Vagina (tissue), 2 donors: ENCODE data around the gene LIMD2.

Experiments
- POLR2AphosphoS5 ChIP-seq, 2 donors: sonication (generic); formaldehyde crosslinking; IDR thresholded peaks; one replicate each; pipeline ENCODE4 v1.9.0; 2017; ENCODE audit warnings: antibody characterized with exemption in 2 of 2, mild to moderate bottlenecking in 2 of 2, low read depth in 1 of 2; ENCODE audit not compliant: insufficient read depth in 1 of 2
- TF ChIP-seq, protein P1 (sequence below), 3 experiments: fragments of 450-650 bp in 2 of 3; fragments of 200-600 bp in 1 of 3; sonication (generic) in 1 of 3; IDR thresholded peaks; one replicate each; pipeline ENCODE4 v1.5.1; 2017 to 2019; ENCODE audit warnings: antibody characterized with exemption in 3 of 3, mild to moderate bottlenecking in 2 of 3, moderate library complexity in 2 of 3

DNA sequence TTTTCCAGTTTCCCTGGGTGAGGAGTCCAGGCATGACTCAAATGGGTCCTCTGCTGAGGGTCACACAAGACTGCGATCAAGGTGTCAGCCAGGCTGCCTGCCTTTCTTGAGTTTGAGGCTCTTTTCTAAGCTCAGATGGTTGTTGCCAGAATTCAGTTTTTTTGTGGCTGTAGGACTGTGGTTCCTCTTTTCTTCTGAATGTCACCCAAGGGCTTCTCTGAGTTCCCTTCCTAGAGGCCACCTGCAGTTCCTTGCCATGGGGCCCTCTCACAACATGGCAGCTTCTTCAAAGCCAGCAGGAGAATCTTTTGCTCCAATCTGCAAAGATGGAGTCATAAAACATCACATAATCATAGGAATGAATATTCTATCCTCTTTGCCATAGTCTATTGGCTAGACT is 17.5 kb downstream of the LIMD2 start:
- TF ChIP-seq, protein P1, sequence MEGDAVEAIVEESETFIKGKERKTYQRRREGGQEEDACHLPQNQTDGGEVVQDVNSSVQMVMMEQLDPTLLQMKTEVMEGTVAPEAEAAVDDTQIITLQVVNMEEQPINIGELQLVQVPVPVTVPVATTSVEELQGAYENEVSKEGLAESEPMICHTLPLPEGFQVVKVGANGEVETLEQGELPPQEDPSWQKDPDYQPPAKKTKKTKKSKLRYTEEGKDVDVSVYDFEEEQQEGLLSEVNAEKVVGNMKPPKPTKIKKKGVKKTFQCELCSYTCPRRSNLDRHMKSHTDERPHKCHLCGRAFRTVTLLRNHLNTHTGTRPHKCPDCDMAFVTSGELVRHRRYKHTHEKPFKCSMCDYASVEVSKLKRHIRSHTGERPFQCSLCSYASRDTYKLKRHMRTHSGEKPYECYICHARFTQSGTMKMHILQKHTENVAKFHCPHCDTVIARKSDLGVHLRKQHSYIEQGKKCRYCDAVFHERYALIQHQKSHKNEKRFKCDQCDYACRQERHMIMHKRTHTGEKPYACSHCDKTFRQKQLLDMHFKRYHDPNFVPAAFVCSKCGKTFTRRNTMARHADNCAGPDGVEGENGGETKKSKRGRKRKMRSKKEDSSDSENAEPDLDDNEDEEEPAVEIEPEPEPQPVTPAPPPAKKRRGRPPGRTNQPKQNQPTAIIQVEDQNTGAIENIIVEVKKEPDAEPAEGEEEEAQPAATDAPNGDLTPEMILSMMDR (IDR thresholded peaks at IDR 0.05), result no peak
- TF ChIP-seq POLR2AphosphoS5 (IDR thresholded peaks at IDR 0.05; ENCODE audit: insufficient read depth in 1 of 2, low read depth in 1 of 2), result no peak
